PC-9 (cell line): Measurements from ENCODE around the gene POLD4. TPM values are rescaled to one million over a fixed set of nuclear protein-coding genes. Genes with fewer than 3 reads are reported as not detected.
A peak's percentile ranks its signal among the peaks of the same experiment; 100 is the strongest.

Experiments
- BruUV-seq: library from RNA; stranded (reverse); fragments of 400-500 nt; replicated peaks from 2 replicates; lab custom pipeline; 2021; lab: Mats Ljungman, UMichigan
- CTCF ChIA-PET: fragments of 300-600 bp; sonication (Branson Sonifier 250); formaldehyde crosslinking; loops from one replicate; lab custom pipeline; 2022; ENCODE audit warnings: antibody characterized with exemption; lab: Charles Lee
- POLR2A ChIA-PET: fragments of 300-600 bp; sonication (Branson Sonifier 250); formaldehyde crosslinking; loops from one replicate; lab custom pipeline; 2022; ENCODE audit warnings: antibody characterized with exemption; ENCODE audit not compliant: unreplicated experiment; lab: Charles Lee
- DNase-seq, 2 experiments: peaks; one replicate each; pipeline versions ENCODE4 v3.0.0 to v3.0.0-alpha.2; 2015 to 2022; ENCODE audit warnings: mixed read lengths in 1 of 2
- H2AFZ ChIP-seq: fragments of 200-600 bp; sonication (generic); 2 replicates; pipeline ENCODE4 v1.8.1; 2017; ENCODE audit warnings: antibody characterized with exemption
- H3F3A ChIP-seq: fragments of 200-600 bp; sonication (generic); 2 replicates; pipeline ENCODE4 v1.8.1; 2017; ENCODE audit warnings: antibody characterized with exemption, mild to moderate bottlenecking, low read depth; ENCODE audit not compliant: insufficient read depth
- H3K27ac ChIP-seq: fragments of 200-600 bp; sonication (generic); 2 replicates; pipeline ENCODE4 v1.6.1; 2016; ENCODE audit warnings: mixed run types
- H3K27me3 ChIP-seq: fragments of 200-600 bp; sonication (generic); 2 replicates; pipeline ENCODE4 v1.6.1; 2016; ENCODE audit warnings: low read depth, mixed run types; ENCODE audit not compliant: insufficient read depth
- H3K36me3 ChIP-seq: fragments of 200-600 bp; sonication (generic); 2 replicates; pipeline ENCODE4 v1.6.1; 2016; ENCODE audit warnings: low read depth, mixed run types
- H3K4me1 ChIP-seq: fragments of 200-600 bp; sonication (generic); replicated peaks from 2 replicates; pipeline ENCODE4 v1.6.1; 2016; ENCODE audit warnings: mixed run types; ENCODE audit not compliant: insufficient read depth
- H3K4me2 ChIP-seq: fragments of 200-600 bp; sonication (generic); 2 replicates; pipeline ENCODE4 v1.6.1; 2017; ENCODE audit warnings: mixed run types
- H3K4me3 ChIP-seq: fragments of 200-600 bp; sonication (generic); 2 replicates; pipeline ENCODE4 v1.6.1; 2016; ENCODE audit warnings: mixed run types
- H3K79me2 ChIP-seq: fragments of 200-600 bp; sonication (generic); 2 replicates; pipeline ENCODE4 v1.6.1; 2017; ENCODE audit warnings: low read depth, mixed run types
- H3K9me2 ChIP-seq: fragments of 200-600 bp; sonication (generic); 2 replicates; pipeline ENCODE4 v1.8.1; 2017; ENCODE audit warnings: mild to moderate bottlenecking; ENCODE audit not compliant: insufficient read depth
- H3K9me3 ChIP-seq: fragments of 200-600 bp; sonication (generic); 2 replicates; pipeline ENCODE4 v1.8.1; 2016; ENCODE audit warnings: low read depth; ENCODE audit not compliant: insufficient read depth
- H4K20me1 ChIP-seq: fragments of 200-600 bp; sonication (generic); 2 replicates; pipeline ENCODE4 v1.8.1; 2017; ENCODE audit not compliant: insufficient read depth
- EZH2 ChIP-seq: fragments of 200-600 bp; sonication (generic); IDR thresholded peaks from 2 replicates; pipeline ENCODE4 v1.8.0; 2017; ENCODE audit warnings: antibody characterized with exemption, low read depth
- intact Hi-C: fragments of 100-400 bp; cut with micrococcal nuclease; formaldehyde crosslinking; loops from one replicate; pipeline ENCODE4 v1.10.0; 2022; ENCODE audit not compliant: unreplicated experiment
- total RNA-seq: library from RNA; stranded (reverse); gene quantifications from 2 replicates; pipeline ENCODE4 v1.2.3, GENCODE V29; 2021
- TF ChIP-seq, protein P1 (sequence below): fragments of 200-600 bp; sonication (generic); conservative IDR thresholded peaks from 2 replicates; pipeline ENCODE4 v1.6.1; 2017; ENCODE audit warnings: mixed run types, antibody characterized with exemption, mild to moderate bottlenecking, moderate library complexity

The POLD4 gene
- total RNA-seq, 1 experiment from 2014 or later: 67.1 TPM

- H3K4me2 ChIP-seq: no peak overlapping the region
- peaks cover 64% of the 10 kb centered on the region for H3F3A ChIP-seq
- H3K9me3 ChIP-seq: no peaks in the 10 kb centered on the region
- no peak overlapping the region for H3K4me3 ChIP-seq
- H3K79me2 ChIP-seq: peaks cover 37% of the 10 kb centered on the region
- intact Hi-C loops: no loop called here
- no peaks in the 10 kb centered on the region for H4K20me1 ChIP-seq
- no TSS peak for BruUV-seq
- peak overlapping the region; percentile 4; the same call in 1 of the 2 replicates for H3K27ac ChIP-seq
- H3K27me3 ChIP-seq: no peaks in the 10 kb centered on the region
- H3K9me2 ChIP-seq: no peaks in the 10 kb centered on the region
- DNase-seq: no peak
- H2AFZ ChIP-seq: no peak overlapping the region
- H3K4me1 ChIP-seq: peaks cover 67% of the 10 kb centered on the region
- POLR2A ChIA-PET: no interaction called here
- CTCF ChIA-PET: interaction anchor here (0.6 kb wide), 1 partner anchor 8 kb away, joined by 4 read pairs; no protein-coding TSS in a partner anchor
- TF ChIP-seq, protein P1, sequence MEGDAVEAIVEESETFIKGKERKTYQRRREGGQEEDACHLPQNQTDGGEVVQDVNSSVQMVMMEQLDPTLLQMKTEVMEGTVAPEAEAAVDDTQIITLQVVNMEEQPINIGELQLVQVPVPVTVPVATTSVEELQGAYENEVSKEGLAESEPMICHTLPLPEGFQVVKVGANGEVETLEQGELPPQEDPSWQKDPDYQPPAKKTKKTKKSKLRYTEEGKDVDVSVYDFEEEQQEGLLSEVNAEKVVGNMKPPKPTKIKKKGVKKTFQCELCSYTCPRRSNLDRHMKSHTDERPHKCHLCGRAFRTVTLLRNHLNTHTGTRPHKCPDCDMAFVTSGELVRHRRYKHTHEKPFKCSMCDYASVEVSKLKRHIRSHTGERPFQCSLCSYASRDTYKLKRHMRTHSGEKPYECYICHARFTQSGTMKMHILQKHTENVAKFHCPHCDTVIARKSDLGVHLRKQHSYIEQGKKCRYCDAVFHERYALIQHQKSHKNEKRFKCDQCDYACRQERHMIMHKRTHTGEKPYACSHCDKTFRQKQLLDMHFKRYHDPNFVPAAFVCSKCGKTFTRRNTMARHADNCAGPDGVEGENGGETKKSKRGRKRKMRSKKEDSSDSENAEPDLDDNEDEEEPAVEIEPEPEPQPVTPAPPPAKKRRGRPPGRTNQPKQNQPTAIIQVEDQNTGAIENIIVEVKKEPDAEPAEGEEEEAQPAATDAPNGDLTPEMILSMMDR: no peak
- no peak for TF ChIP-seq EZH2
- no peaks in the 10 kb centered on the region for H3K36me3 ChIP-seq
Observed at GRCh38 chr11:67349457-67349856, 3.9 kb downstream of the POLD4 start.

DNA sequence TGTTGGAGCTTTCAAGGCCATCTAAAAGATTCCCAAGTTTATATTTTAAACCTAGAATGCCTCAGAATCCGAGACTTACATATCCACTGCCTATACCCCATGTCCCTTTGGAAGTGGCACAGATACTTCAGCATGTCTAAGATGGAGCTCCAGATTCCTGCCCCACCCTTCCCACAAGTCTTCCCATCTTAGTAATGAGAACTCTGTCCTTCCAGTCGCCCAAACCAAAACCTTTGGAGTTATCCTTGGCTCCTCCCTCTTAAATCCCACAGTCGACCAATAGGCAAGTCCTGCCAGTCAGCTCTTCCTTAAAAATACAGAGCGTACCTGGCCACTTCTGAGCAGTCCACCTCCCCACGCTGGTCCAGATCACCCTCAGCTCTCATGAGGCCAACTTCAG lies 4.3 kb downstream of the POLD4 start:
- H3K4me3 ChIP-seq: no peak overlapping the region
- no TSS peak for BruUV-seq
- H3K4me2 ChIP-seq: no peak overlapping the region
- H3K36me3 ChIP-seq: no peaks in the 10 kb centered on the region
- peaks cover 64% of the 10 kb centered on the region for H3F3A ChIP-seq
- no peaks in the 10 kb centered on the region for H3K9me2 ChIP-seq
- H3K9me3 ChIP-seq: no peaks in the 10 kb centered on the region
- peaks cover 67% of the 10 kb centered on the region for H3K4me1 ChIP-seq
- no peaks in the 10 kb centered on the region for H3K27me3 ChIP-seq
- peaks cover 37% of the 10 kb centered on the region for H3K79me2 ChIP-seq
- POLR2A ChIA-PET: no interaction called here
- intact Hi-C loops: no loop called here
- H2AFZ ChIP-seq: no peak overlapping the region
- H3K27ac ChIP-seq: 0 out of 2 replicates have a peak overlapping the region, but pooled peaks have one; percentile 6
- DNase-seq: no peak
- TF ChIP-seq, protein P1: no peak
- H4K20me1 ChIP-seq: no peaks in the 10 kb centered on the region
- CTCF ChIA-PET: interaction anchor here (0.6 kb wide), 1 partner anchor 9 kb away, joined by 4 read pairs; no protein-coding TSS in a partner anchor

- peaks cover 64% of the 10 kb centered on the region for H3K4me1 ChIP-seq
- no peak overlapping the region for H3K4me2 ChIP-seq
- peaks cover 37% of the 10 kb centered on the region for H3K79me2 ChIP-seq
- 0 out of 2 replicates have a peak overlapping the region, but pooled peaks have one; percentile 6 for H3K27ac ChIP-seq
- H3K27me3 ChIP-seq: no peaks in the 10 kb centered on the region
- H2AFZ ChIP-seq: no peak overlapping the region
- no TSS peak for BruUV-seq
- H3K9me3 ChIP-seq: no peaks in the 10 kb centered on the region
- DNase-seq: peak in 1 of 2 experiments; percentile 47
- ChIA-PET CTCF (no interaction called here), POLR2A (interaction anchor here (0.6 kb wide), 1 partner anchor 32 kb away, joined by 6 read pairs; no protein-coding TSS in a partner anchor)
- TF ChIP-seq, protein P1: no peak
- TF ChIP-seq EZH2: no peak
- no peaks in the 10 kb centered on the region for H3K36me3 ChIP-seq
- intact Hi-C loops: loop anchor here (2.0 kb wide), 1 partner anchor 35 kb away; no protein-coding TSS in a partner anchor
- H3F3A ChIP-seq: peaks cover 57% of the 10 kb centered on the region
- no peaks in the 10 kb centered on the region for H4K20me1 ChIP-seq
- no peak overlapping the region for H3K4me3 ChIP-seq
- H3K9me2 ChIP-seq: no peaks in the 10 kb centered on the region
Observed at GRCh38 chr11:67347964-67348749, 5.2 kb downstream of the POLD4 start.
